Esophagus squamous epithelium (tissue), 5 donors: ENCODE results near the gene CCDC92. TPM values are rescaled to one million over a fixed set of nuclear protein-coding genes. Genes with fewer than 3 reads are reported as not detected.

Experiments used
- DNase-seq: peaks from one replicate; lab custom pipeline; 2025; lab: John Stamatoyannopoulos, UW
- H3K27ac ChIP-seq, 4 donors: fragments of 200-600 bp; sonication (generic); one replicate each; pipeline ENCODE4 v1.5.1; 2016 to 2019; ENCODE audit warnings: mild to moderate bottlenecking in 1 of 4
- H3K27me3 ChIP-seq, 4 donors: fragments of 200-600 bp; sonication (generic); 1 replicate in 3 of 4; 2 replicates in 1 of 4; pipeline versions ENCODE4 v1.5.1 to v1.6.0; 2017 to 2021; ENCODE audit warnings: antibody characterized with exemption in 1 of 4
- H3K36me3 ChIP-seq, 3 donors: fragments of 200-600 bp; sonication (generic); one replicate each; pipeline ENCODE4 v1.5.1; 2016 to 2019
- H3K4me1 ChIP-seq, 3 donors: fragments of 200-600 bp; sonication (generic); one replicate each; pipeline ENCODE4 v1.5.1; 2017 to 2019
- H3K4me3 ChIP-seq, 4 donors: fragments of 200-600 bp; sonication (generic); 1 replicate in 3 of 4; 2 replicates in 1 of 4; pipeline ENCODE4 v1.5.1; 2016 to 2019; ENCODE audit warnings: mild to moderate bottlenecking in 2 of 4, moderate library complexity in 1 of 4
- H3K9me3 ChIP-seq, 3 donors: fragments of 200-600 bp; sonication (generic); one replicate each; pipeline ENCODE4 v1.5.1; 2016 to 2019
- POLR2A ChIP-seq, 4 donors: fragments of 450-650 bp; IDR thresholded peaks; one replicate each; pipeline ENCODE4 v1.6.1; 2017; ENCODE audit warnings: antibody characterized with exemption in 4 of 4, mild to moderate bottlenecking in 4 of 4, moderate library complexity in 3 of 4
- WGBS, 2 donors: methylation state at CpG; one replicate each; pipeline ENCODE4 v1.1.5; 2018; 5-methylcytosine and 5-hydroxymethylcytosine counted together
- intact Hi-C: fragments of 100-400 bp; cut with DNase I; formaldehyde crosslinking; loops from one replicate; pipeline ENCODE4 v1.15.0; 2022
- total RNA-seq, 4 donors: library from RNA; depleted of rRNA; stranded (reverse); fragments of >200 nt; gene quantifications; one replicate each; pipeline ENCODE4 v1.1.0, GENCODE V29; 2016
- TF ChIP-seq, protein P1 (sequence below), 6 experiments: fragments of 450-650 bp in 4 of 6; fragments of 200-600 bp in 2 of 6; sonication (generic) in 2 of 6; IDR thresholded peaks; one replicate each; pipeline ENCODE4 v1.5.1; 2016 to 2019; ENCODE audit warnings: antibody characterized with exemption in 6 of 6, mild to moderate bottlenecking in 4 of 6, moderate library complexity in 4 of 6
- donor health status: DM: yes; HTN: yes; CAD: no.

CCDC92 gene
- total RNA-seq, 4 donors from 2014 or later = 7.2 to 16.2 (median 11.4) TPM

DNA sequence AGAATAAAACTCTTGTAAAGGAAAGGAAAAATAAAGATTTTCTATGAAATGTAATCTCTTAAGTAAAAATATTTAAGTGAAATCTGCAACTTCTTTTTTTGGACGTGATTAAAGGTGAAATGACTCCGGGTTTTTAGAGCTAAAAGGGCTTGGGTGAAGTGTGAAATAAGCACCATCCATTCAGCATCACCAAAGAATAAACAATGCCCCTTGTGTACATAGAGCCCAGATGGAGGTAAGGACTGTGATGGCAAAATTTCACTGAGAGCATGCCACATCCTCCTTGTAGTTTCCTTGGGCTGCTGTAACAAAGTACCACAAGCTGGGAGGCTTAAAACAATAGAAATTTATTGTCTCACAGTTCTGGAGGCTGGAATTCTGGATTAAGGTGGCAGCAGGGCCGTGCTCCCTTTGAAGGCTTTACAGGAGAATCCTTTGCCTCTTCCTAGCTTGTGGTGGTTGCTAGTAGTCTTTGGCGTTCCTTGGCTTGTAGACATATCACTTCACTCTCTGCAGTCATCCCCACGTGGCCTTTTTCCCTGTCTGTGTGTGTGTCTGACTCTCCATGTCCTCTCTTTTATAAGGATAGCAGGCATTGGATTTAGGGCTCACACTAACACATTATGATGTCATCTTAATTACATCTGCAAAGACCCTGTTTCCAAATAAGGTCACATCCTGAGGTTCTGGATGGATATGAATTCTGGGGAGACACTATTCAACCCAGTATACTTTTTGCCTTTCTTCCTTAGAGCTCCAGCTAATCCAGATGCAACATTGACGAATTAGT, 24.6 kb upstream of the CCDC92 start:
- Histone ChIP-seq H3K27me3 (no peaks in the 10 kb centered on the region), H3K27ac (peak overlapping the region in 2 of 4 donors; percentile 14 to 25), H3K4me1 (peaks cover 0 to 51% (median 20%) of the 10 kb centered on the region in 3 donors), H3K4me3 (no peak overlapping the region), H3K9me3 (no peaks in the 10 kb centered on the region), H3K36me3 (peaks cover 0 to 58% (median 8%) of the 10 kb centered on the region in 3 donors)
- TF ChIP-seq, protein P1, sequence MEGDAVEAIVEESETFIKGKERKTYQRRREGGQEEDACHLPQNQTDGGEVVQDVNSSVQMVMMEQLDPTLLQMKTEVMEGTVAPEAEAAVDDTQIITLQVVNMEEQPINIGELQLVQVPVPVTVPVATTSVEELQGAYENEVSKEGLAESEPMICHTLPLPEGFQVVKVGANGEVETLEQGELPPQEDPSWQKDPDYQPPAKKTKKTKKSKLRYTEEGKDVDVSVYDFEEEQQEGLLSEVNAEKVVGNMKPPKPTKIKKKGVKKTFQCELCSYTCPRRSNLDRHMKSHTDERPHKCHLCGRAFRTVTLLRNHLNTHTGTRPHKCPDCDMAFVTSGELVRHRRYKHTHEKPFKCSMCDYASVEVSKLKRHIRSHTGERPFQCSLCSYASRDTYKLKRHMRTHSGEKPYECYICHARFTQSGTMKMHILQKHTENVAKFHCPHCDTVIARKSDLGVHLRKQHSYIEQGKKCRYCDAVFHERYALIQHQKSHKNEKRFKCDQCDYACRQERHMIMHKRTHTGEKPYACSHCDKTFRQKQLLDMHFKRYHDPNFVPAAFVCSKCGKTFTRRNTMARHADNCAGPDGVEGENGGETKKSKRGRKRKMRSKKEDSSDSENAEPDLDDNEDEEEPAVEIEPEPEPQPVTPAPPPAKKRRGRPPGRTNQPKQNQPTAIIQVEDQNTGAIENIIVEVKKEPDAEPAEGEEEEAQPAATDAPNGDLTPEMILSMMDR (IDR thresholded peaks at IDR 0.05) = no peak
- no peak for TF ChIP-seq POLR2A (IDR thresholded peaks at IDR 0.05)
- intact Hi-C loops = no loop called here
- WGBS, 2 donors = 73 to 85% methylated on average over 6 of the region's 6 CpGs
- DNase-seq = no peak

- WGBS, 2 donors = 86 to 89% methylated on average over 6 of the region's 6 CpGs
- Histone ChIP-seq H3K4me3 (no peak overlapping the region), H3K27me3 (no peaks in the 10 kb centered on the region), H3K36me3 (peaks cover 0 to 57% (median 8%) of the 10 kb centered on the region in 3 donors), H3K9me3 (no peaks in the 10 kb centered on the region), H3K27ac (no peak overlapping the region), H3K4me1 (peaks cover 0 to 55% (median 20%) of the 10 kb centered on the region in 3 donors)
- intact Hi-C loops = no loop called here
- TF ChIP-seq POLR2A (IDR thresholded peaks at IDR 0.05) = no peak
- TF ChIP-seq, protein P1 (IDR thresholded peaks at IDR 0.05) = no peak
- no peak for DNase-seq
Observed at GRCh38 chr12:123996581-123996980, 23.9 kb upstream of the CCDC92 start.

- WGBS, 2 donors = 52 to 59% methylated on average over 7 of the region's 7 CpGs
- Histone ChIP-seq H3K4me3 (no peak overlapping the region), H3K36me3 (peaks cover 0 to 55% (median 8%) of the 10 kb centered on the region in 3 donors), H3K27ac (peak overlapping the region in 1 of 4 donors; percentile 34), H3K27me3 (no peaks in the 10 kb centered on the region), H3K4me1 (peaks cover 0 to 69% (median 26%) of the 10 kb centered on the region in 3 donors), H3K9me3 (no peaks in the 10 kb centered on the region)
- TF ChIP-seq, protein P1 (IDR thresholded peaks at IDR 0.05) = no peak
- intact Hi-C loops = no loop called here
- DNase-seq = no peak
Observed at GRCh38 chr12:123995023-123995748, 22.6 kb upstream of the CCDC92 start.

- intact Hi-C loops = no loop called here
- H3K4me1 ChIP-seq = peaks cover 0 to 61% (median 26%) of the 10 kb centered on the region in 3 donors
- H3K27ac ChIP-seq = no peak overlapping the region
- no peak for DNase-seq
- WGBS, 2 donors = 67 to 74% methylated on average over 7 to 8 of the region's 8 CpGs
- TF ChIP-seq POLR2A (IDR thresholded peaks at IDR 0.05) = no peak
- TF ChIP-seq, protein P1 (IDR thresholded peaks at IDR 0.05) = no peak
- H3K4me3 ChIP-seq = no peak overlapping the region
- H3K36me3 ChIP-seq = peaks cover 0 to 56% (median 3%) of the 10 kb centered on the region in 3 donors
- no peaks in the 10 kb centered on the region for H3K27me3 ChIP-seq
- no peaks in the 10 kb centered on the region for H3K9me3 ChIP-seq
Observed at GRCh38 chr12:123992118-123992825, 19.6 kb upstream of the CCDC92 start.
